K562 (cell line): ENCODE results near the gene ZBTB8A. TPM values are rescaled to one million over a fixed set of nuclear protein-coding genes. Genes with fewer than 3 reads are reported as not detected.

Source experiments
- ARID2 ChIP-seq: fragments of 450-650 bp; IDR thresholded peaks from 2 replicates; pipeline ENCODE4 v1.6.1; 2017; ENCODE audit warnings: antibody characterized with exemption, mild to moderate bottlenecking
- C11orf30 ChIP-seq: fragments of 450-650 bp; IDR thresholded peaks from 2 replicates; pipeline ENCODE4 v1.6.1; 2016; ENCODE audit warnings: low read depth, mild to moderate bottlenecking
- DPF2 ChIP-seq: fragments of 450-650 bp; IDR thresholded peaks from 2 replicates; pipeline ENCODE4 v1.6.1; 2016
- EP300 ChIP-seq: IDR thresholded peaks from 2 replicates; pipeline ENCODE4 v1.6.1; 2012; ENCODE audit warnings: low read length, improper control_type of control experiment
- FOXJ2 ChIP-seq: fragments of 200-800 bp; sonication (Bioruptor generic); IDR thresholded peaks from 2 replicates; pipeline ENCODE4 v1.6.1; 2016; ENCODE audit warnings: missing genetic modification characterization, missing compliant biosample characterization
- FOXK1 ChIP-seq: sonication (generic); formaldehyde crosslinking; IDR thresholded peaks from 2 replicates; pipeline ENCODE4 v1.8.0; 2022; ENCODE audit warnings: missing genetic modification reagents, mild to moderate bottlenecking, borderline replicate concordance
- FOXM1 ChIP-seq, 2 experiments: fragments of 450-650 bp in 1 of 2; sonication (generic) in 1 of 2; formaldehyde crosslinking in 1 of 2; IDR thresholded peaks; 2 replicates each; pipeline versions ENCODE4 v1.6.1 to v1.9.0; 2017 to 2022; ENCODE audit warnings: low read depth in 2 of 2, mild to moderate bottlenecking in 2 of 2, missing genetic modification reagents in 1 of 2, moderate library complexity in 1 of 2
- FOXO4 ChIP-seq: fragments of 450-650 bp; formaldehyde crosslinking; IDR thresholded peaks from 2 replicates; pipeline ENCODE4 v1.4.0; 2020; ENCODE audit warnings: mild to moderate bottlenecking, moderate library complexity
- ID3 ChIP-seq, 2 experiments: fragments of 250-450 bp in 1 of 2; fragments of 450-650 bp in 1 of 2; sonication (Bioruptor Pico) in 1 of 2; IDR thresholded peaks; 2 replicates each; pipeline versions ENCODE4 v1.6.1 to v1.8.0; 2016 to 2021; ENCODE audit warnings: mild to moderate bottlenecking in 2 of 2, moderate library complexity in 2 of 2, missing compliant biosample characterization in 1 of 2, missing genetic modification characterization in 1 of 2
- LARP7 ChIP-seq: fragments of 450-650 bp; IDR thresholded peaks from 2 replicates; pipeline ENCODE4 v1.6.1; 2016
- LEF1 ChIP-seq: fragments of 450-650 bp; IDR thresholded peaks from 2 replicates; pipeline ENCODE4 v1.6.1; 2016; ENCODE audit warnings: mild to moderate bottlenecking
- MAFF ChIP-seq: IDR thresholded peaks from 2 replicates; pipeline ENCODE4 v1.6.1; 2012; ENCODE audit warnings: low read length, improper control_type of control experiment
- MAFK ChIP-seq: IDR thresholded peaks from 2 replicates; pipeline ENCODE4 v1.6.1; 2011; ENCODE audit warnings: low read length, improper control_type of control experiment
- NCOR1 ChIP-seq: fragments of 450-650 bp; IDR thresholded peaks from 2 replicates; pipeline ENCODE4 v1.6.1; 2016; ENCODE audit warnings: mild to moderate bottlenecking, moderate library complexity
- NUFIP1 ChIP-seq: fragments of 450-650 bp; IDR thresholded peaks from 2 replicates; pipeline ENCODE4 v1.6.1; 2018; ENCODE audit not compliant: partially characterized antibody
- RCOR1 ChIP-seq, 2 experiments: IDR thresholded peaks; 2 replicates each; pipeline ENCODE4 v1.6.1; 2012; ENCODE audit warnings: low read depth in 2 of 2, low read length in 2 of 2, borderline replicate concordance in 1 of 2, improper control_type of control experiment in 1 of 2
- SPI1 ChIP-seq: IDR thresholded peaks from 2 replicates; pipeline ENCODE4 v1.6.1; 2011; ENCODE audit warnings: low read depth, low read length, control low read depth, borderline replicate concordance
- TBP ChIP-seq: optimal IDR thresholded peaks from 2 replicates; pipeline ENCODE3; 2011; ENCODE audit warnings: low read depth, low read length, improper control_type of control experiment
- TCF3 ChIP-seq: sonication (generic); formaldehyde crosslinking; IDR thresholded peaks from 2 replicates; pipeline ENCODE4 v1.4.0; 2020; ENCODE audit warnings: mild to moderate bottlenecking, missing genetic modification reagents
- TEAD4 ChIP-seq, 2 experiments: sonication (generic) in 1 of 2; formaldehyde crosslinking in 1 of 2; IDR thresholded peaks; 2 replicates each; pipeline versions ENCODE4 v1.6.1 to v1.8.0; 2012 to 2022; ENCODE audit warnings: borderline replicate concordance in 1 of 2, inconsistent platforms in 1 of 2, low read length in 1 of 2, mild to moderate bottlenecking in 1 of 2, missing genetic modification reagents in 1 of 2
- U2AF1 ChIP-seq: fragments of 200-400 bp; formaldehyde crosslinking; optimal IDR thresholded peaks from 2 replicates; pipeline ENCODE3; 2017; ENCODE audit warnings: mild to moderate bottlenecking, low read depth, low read length, moderate library complexity
- XRCC3 ChIP-seq: fragments of 450-650 bp; IDR thresholded peaks from 2 replicates; pipeline ENCODE4 v1.6.1; 2017; ENCODE audit warnings: mild to moderate bottlenecking, moderate library complexity
- ZEB2 ChIP-seq: fragments of 450-650 bp; IDR thresholded peaks from 2 replicates; pipeline ENCODE4 v1.6.1; 2016
- ZKSCAN8 ChIP-seq: fragments of 200-800 bp; sonication (Bioruptor generic); IDR thresholded peaks from 2 replicates; pipeline ENCODE4 v1.6.1; 2016; ENCODE audit warnings: missing genetic modification characterization, missing compliant biosample characterization
- ZNF316 ChIP-seq: fragments of 450-650 bp; IDR thresholded peaks from 2 replicates; pipeline ENCODE4 v1.6.1; 2016
- ZNF57 ChIP-seq: fragments of 450-650 bp; formaldehyde crosslinking; IDR thresholded peaks from 2 replicates; pipeline ENCODE4 v1.4.0; 2020; ENCODE audit warnings: mild to moderate bottlenecking, moderate library complexity
- ZNF695 ChIP-seq: fragments of 450-650 bp; formaldehyde crosslinking; IDR thresholded peaks from 2 replicates; pipeline ENCODE4 v1.4.0; 2020; ENCODE audit warnings: mild to moderate bottlenecking, moderate library complexity
- ZNF766 ChIP-seq: fragments of 200-800 bp; sonication (Bioruptor generic); conservative IDR thresholded peaks from 2 replicates; pipeline ENCODE4 v1.6.1; 2016; ENCODE audit warnings: missing genetic modification characterization, missing compliant biosample characterization
- polyA plus RNA-seq, 8 experiments: library from polyadenylated mRNA; depleted of rRNA in 4 of 8; stranded (reverse) in 5 of 8; unstranded in 3 of 8; fragments of >200 nt; fragmentation: Nextera tagmentation in 2 of 8; fragmentation: Illumina TruSeq in 1 of 8; extraction: Ambion mirVana in 2 of 8; extraction: Trizol in 1 of 8; gene quantifications; 2 replicates each; pipeline versions ENCODE4 v1.2.1 to v1.2.3, GENCODE V29; 2011 to 2014; ENCODE audit warnings: inconsistent platforms in 1 of 8, missing spikeins in 1 of 8
- total RNA-seq, 7 experiments: library from RNA; depleted of rRNA in 6 of 7; stranded (reverse); fragments of >200 nt in 6 of 7; fragmentation: Illumina TruSeq in 2 of 7; extraction: Trizol in 2 of 7; gene quantifications; 2 replicates each; pipeline versions ENCODE4 v1.2.1 to v1.2.3, GENCODE V29; 2011 to 2021; ENCODE audit warnings: low replicate concordance in 1 of 7
- TF ChIP-seq, protein P1 (sequence below), 2 experiments: fragments of 450-650 bp in 1 of 2; sonication (generic) in 1 of 2; formaldehyde crosslinking in 1 of 2; IDR thresholded peaks in 1 of 2; conservative IDR thresholded peaks in 1 of 2; 2 replicates each; pipeline versions ENCODE4 v1.6.1 to v1.8.1; 2016 to 2023; ENCODE audit warnings: mild to moderate bottlenecking in 2 of 2, moderate library complexity in 2 of 2, inconsistent platforms in 1 of 2, missing genetic modification reagents in 1 of 2

ZBTB8A gene
- total and polyA plus RNA-seq, 9 of the 15 experiments (the other 6 are each of a cell fraction or from before 2014, with no cell fraction given) = 0.01 to 0.64 (median 0.09) TPM

- TF ChIP-seq RCOR1 (IDR thresholded peaks at IDR 0.05; ENCODE audit: borderline replicate concordance in 1 of 2, low read depth in 2 of 2, low read length in 2 of 2) = peak in 1 of 2 experiments; percentile 57; a peak in 2 of 4 replicates
- TF ChIP-seq TEAD4 (IDR thresholded peaks at IDR 0.05; ENCODE audit: low read length) = no peak
- no peak for TF ChIP-seq TEAD4 (CRISPR knock-in tag; IDR thresholded peaks at IDR 0.05; ENCODE audit: borderline replicate concordance)
- TF ChIP-seq TCF3 = peak; percentile 65
- no peak for TF ChIP-seq SPI1
- TF ChIP-seq ARID2 = no peak
- TF ChIP-seq FOXK1 (CRISPR knock-in tag) = no peak
- TF ChIP-seq ZKSCAN8 (CRISPR knock-in tag) = no peak
- no peak for TF ChIP-seq FOXJ2
- TF ChIP-seq EP300 = peak; percentile 38; the same call in 1 of the 2 replicates
- no peak for TF ChIP-seq ZNF695
- TF ChIP-seq ZNF316 = peak; percentile 94
- peak; percentile 90 for TF ChIP-seq C11orf30
- TF ChIP-seq U2AF1 = no peak
- peak; percentile 46; the same call in 1 of the 2 replicates for TF ChIP-seq LEF1
- peak; percentile 87 for TF ChIP-seq ZEB2
- peak; percentile 56 for TF ChIP-seq NCOR1
- TF ChIP-seq FOXO4 (CRISPR knock-in tag) = no peak
- TF ChIP-seq ID3 (CRISPR knock-in tag; IDR thresholded peaks at IDR 0.05) = no peak
- TF ChIP-seq ID3 (tag; IDR thresholded peaks at IDR 0.05) = no peak
- no peak for TF ChIP-seq ZNF766 (CRISPR knock-in tag)
- TF ChIP-seq NUFIP1 = no peak
- TF ChIP-seq FOXM1 (IDR thresholded peaks at IDR 0.05; ENCODE audit: low read depth) = no peak
- TF ChIP-seq FOXM1 (CRISPR knock-in tag; IDR thresholded peaks at IDR 0.05; ENCODE audit: low read depth) = no peak
- TF ChIP-seq DPF2 = peak; percentile 87
- TF ChIP-seq, protein P1, sequence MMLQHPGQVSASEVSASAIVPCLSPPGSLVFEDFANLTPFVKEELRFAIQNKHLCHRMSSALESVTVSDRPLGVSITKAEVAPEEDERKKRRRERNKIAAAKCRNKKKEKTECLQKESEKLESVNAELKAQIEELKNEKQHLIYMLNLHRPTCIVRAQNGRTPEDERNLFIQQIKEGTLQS (IDR thresholded peaks at IDR 0.05) = peak; percentile 55; the same call in 1 of the 2 replicates
- TF ChIP-seq, protein P1 (CRISPR knock-in tag; conservative IDR thresholded peaks at IDR 0.05) = no peak
- no peak for TF ChIP-seq XRCC3
- TF ChIP-seq MAFK = peak; percentile 52; the same call in 1 of the 2 replicates
- TF ChIP-seq ZNF57 (CRISPR knock-in tag) = no peak
- no peak for TF ChIP-seq LARP7
- no peak for TF ChIP-seq TBP
- TF ChIP-seq MAFF = peak; percentile 31; the same call in 1 of the 2 replicates
Observed at GRCh38 chr1:32536764-32537163, 2.5 kb upstream of the ZBTB8A start (continued).
